ENCODE data around the gene IQCF6.

DNA sequence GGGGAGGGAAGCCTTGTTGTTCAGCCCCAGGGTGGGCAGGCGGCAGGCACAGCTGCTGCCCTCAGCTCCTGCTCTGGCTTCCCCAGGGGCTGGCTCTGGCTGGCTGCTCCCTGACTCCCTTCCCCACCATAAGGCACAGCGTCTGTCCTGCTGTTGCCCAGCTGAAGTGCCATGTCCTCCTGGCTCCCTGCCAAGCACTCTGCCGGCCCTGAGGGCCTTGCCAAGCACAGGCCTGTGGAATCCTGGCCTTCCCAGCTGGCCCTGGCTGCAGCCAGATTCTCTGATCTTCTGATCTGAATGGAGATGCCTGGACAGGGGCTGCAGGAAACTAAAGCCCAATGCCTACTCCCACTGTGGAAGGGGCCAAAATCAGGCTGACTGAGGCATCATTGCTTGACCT lies 1.1 kb downstream of the IQCF6 start:
- TF ChIP-seq, protein P1, sequence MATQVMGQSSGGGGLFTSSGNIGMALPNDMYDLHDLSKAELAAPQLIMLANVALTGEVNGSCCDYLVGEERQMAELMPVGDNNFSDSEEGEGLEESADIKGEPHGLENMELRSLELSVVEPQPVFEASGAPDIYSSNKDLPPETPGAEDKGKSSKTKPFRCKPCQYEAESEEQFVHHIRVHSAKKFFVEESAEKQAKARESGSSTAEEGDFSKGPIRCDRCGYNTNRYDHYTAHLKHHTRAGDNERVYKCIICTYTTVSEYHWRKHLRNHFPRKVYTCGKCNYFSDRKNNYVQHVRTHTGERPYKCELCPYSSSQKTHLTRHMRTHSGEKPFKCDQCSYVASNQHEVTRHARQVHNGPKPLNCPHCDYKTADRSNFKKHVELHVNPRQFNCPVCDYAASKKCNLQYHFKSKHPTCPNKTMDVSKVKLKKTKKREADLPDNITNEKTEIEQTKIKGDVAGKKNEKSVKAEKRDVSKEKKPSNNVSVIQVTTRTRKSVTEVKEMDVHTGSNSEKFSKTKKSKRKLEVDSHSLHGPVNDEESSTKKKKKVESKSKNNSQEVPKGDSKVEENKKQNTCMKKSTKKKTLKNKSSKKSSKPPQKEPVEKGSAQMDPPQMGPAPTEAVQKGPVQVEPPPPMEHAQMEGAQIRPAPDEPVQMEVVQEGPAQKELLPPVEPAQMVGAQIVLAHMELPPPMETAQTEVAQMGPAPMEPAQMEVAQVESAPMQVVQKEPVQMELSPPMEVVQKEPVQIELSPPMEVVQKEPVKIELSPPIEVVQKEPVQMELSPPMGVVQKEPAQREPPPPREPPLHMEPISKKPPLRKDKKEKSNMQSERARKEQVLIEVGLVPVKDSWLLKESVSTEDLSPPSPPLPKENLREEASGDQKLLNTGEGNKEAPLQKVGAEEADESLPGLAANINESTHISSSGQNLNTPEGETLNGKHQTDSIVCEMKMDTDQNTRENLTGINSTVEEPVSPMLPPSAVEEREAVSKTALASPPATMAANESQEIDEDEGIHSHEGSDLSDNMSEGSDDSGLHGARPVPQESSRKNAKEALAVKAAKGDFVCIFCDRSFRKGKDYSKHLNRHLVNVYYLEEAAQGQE (IDR thresholded peaks at IDR 0.05; ENCODE audit: insufficient replicate concordance, low read depth) = no peak
- TF ChIP-seq, protein P2, sequence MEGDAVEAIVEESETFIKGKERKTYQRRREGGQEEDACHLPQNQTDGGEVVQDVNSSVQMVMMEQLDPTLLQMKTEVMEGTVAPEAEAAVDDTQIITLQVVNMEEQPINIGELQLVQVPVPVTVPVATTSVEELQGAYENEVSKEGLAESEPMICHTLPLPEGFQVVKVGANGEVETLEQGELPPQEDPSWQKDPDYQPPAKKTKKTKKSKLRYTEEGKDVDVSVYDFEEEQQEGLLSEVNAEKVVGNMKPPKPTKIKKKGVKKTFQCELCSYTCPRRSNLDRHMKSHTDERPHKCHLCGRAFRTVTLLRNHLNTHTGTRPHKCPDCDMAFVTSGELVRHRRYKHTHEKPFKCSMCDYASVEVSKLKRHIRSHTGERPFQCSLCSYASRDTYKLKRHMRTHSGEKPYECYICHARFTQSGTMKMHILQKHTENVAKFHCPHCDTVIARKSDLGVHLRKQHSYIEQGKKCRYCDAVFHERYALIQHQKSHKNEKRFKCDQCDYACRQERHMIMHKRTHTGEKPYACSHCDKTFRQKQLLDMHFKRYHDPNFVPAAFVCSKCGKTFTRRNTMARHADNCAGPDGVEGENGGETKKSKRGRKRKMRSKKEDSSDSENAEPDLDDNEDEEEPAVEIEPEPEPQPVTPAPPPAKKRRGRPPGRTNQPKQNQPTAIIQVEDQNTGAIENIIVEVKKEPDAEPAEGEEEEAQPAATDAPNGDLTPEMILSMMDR (IDR thresholded peaks at IDR 0.05; ENCODE audit: insufficient read depth, low read length) = no peak
- no peak for TF ChIP-seq POLR2AphosphoS5 (IDR thresholded peaks at IDR 0.05; ENCODE audit: low read depth)
- TF ChIP-seq SPI1 (IDR thresholded peaks at IDR 0.05; ENCODE audit: borderline replicate concordance, low read depth) = no peak

Data from HL-60 (cell line).